NCI-H748 treated with DMSO at 0.1 percent for 48 hours (cell line): ENCODE measurements around the gene NRCAM.
"Not testable (repeated sequence)": the region's sequence is repeated elsewhere in the genome, so short reads cannot be mapped to it uniquely, and the experiment has no call there.

ENCODE experiments used
- DNase-seq: peaks from one replicate; lab custom pipeline; 2025; lab: John Stamatoyannopoulos, UW

The NRCAM gene

GRCh38 chr7:108278776-108279175, 177.5 kb downstream of the NRCAM start:
- DNase-seq, result no peak

- no peak for DNase-seq
Measured at GRCh38 chr7:108278281-108278680, 178.0 kb downstream of the NRCAM start.

- not testable (repeated sequence) for DNase-seq
Measured at GRCh38 chr7:108274447-108274846, 181.8 kb downstream of the NRCAM start.

- not testable (repeated sequence) for DNase-seq
Measured at GRCh38 chr7:108272891-108273290, 183.3 kb downstream of the NRCAM start.

GRCh38 chr7:108270385-108271015, 185.7 kb downstream of the NRCAM start:
- DNase-seq, result no peak

- no peak for DNase-seq
Measured at GRCh38 chr7:108268200-108268820, 187.9 kb downstream of the NRCAM start.

DNA sequence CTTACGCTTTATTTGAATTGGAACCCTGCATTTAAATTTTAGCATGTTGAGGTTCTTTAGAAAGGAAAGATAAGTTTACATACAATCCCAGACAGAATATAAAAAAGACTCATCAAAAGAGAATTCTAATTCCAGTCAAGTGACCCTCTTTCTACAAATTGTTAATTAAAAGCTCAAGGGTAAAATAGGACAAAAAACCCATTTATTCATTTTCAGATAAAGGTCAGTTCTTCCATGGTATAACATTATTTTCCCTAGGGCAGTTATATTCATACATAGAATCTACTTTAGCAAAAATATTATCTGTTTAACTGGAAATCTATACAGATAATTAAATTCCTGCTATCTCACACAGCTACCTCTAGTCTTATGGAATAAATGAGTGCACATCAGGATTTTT, 188.6 kb downstream of the NRCAM start:
- no peak for DNase-seq

- DNase-seq, result no peak
Measured at GRCh38 chr7:108266491-108266890, 189.7 kb downstream of the NRCAM start.

DNA sequence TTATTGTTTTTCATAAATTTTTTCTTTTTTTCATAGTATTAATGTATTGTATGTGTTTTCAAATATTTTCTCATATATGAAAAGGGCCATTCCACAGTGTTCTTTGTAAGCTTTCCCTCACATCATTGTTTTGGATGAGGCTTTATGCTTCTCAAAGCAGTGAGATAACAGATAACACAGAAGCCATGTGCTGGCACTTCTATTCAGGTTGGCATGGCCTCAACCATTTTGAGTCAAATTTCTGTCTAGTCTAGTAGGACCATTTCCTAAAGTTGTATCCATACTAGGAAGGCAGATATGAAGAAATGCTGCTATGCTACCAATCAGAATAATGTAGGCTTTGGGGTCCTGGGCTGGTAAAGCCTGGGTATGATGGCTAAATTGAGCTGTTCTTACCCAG, 190.2 kb downstream of the NRCAM start:
- no peak for DNase-seq

GRCh38 chr7:108265007-108265406, 191.2 kb downstream of the NRCAM start:
- no peak for DNase-seq

DNA sequence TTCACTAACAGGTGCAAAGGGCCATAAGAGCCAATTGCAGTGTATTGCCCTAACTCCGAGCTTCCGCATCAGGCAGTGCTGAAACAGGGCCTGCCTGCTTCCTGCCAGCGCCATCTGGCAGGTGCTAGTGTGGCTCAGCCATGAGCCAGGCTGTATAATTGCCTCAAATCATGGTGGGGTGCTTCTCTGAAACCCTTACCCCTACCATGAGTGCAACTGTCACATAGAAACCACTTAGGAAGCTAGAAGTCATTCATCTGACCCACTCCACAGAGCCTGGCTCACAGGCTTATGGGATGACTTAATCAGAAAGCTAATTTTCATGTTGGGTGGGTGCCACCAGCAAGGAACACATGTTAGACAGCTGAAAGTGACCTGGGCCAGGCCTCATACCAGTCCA, 192.8 kb downstream of the NRCAM start:
- DNase-seq, result no peak

- no peak for DNase-seq
Measured at GRCh38 chr7:108261560-108262255, 194.5 kb downstream of the NRCAM start.

- not testable (repeated sequence) for DNase-seq
Measured at GRCh38 chr7:108259447-108259846, 196.8 kb downstream of the NRCAM start.

DNA sequence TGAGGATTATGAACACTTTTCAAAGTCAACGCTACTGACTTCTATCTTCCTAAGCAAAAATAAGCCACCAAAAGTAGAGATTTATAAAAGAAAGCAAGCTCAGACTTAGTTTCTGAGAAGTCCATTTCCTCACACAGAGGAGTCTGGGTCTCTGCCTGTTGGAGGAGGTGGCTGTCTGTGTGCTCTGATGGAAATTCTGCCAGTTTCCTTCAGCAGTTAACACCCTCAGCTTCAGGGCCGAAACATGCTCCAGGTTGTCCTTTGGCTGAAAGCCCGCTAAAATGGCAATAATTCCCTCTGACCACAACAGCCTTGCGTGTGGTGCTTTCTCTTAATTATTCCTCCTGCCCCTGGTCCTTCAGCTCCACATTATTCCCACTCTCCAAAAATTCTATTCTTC, 198.3 kb downstream of the NRCAM start:
- no peak for DNase-seq

DNA sequence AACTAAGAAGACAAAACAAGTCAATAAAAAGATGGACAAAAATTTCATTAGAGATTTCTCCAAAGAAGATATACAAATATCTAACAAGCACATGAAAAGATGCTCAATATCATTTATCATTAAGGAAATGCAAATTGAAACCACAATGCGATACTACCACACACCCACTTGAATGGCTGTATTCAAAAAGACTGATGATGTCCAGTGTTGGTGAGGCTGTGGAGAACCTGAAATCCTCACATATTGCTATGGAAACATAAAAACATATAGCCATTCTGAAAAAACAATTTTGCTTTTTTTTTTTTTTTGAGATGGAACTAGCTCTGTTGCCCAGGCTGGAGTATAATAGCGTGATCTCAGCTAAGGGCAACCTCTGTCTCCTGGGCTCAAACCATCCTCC, 202.0 kb downstream of the NRCAM start:
- no peak for DNase-seq

GRCh38 chr7:108253275-108254044, 202.8 kb downstream of the NRCAM start:
- DNase-seq, result no peak

- no peak for DNase-seq
Measured at GRCh38 chr7:108252177-108252576, 204.1 kb downstream of the NRCAM start.

GRCh38 chr7:108251700-108252099, 204.5 kb downstream of the NRCAM start:
- no peak for DNase-seq

DNA sequence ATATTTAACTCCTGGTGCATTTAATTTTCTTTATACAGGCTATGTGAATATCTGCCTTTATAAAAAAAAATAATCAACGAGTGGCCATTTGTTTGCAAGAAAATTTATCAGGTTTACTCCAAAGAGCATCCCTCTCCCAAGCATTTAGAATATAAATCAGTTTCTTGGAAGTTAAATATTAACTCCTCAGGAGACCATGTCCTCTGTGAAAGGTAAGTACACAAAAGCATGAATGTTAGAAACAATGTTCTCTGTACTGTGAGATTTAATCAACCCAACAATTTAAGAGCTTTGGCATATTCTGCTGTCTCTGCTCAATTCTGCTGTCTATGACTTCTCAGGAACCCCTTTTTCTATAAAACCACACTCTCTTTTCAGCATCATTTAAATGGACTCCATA, 206.8 kb downstream of the NRCAM start:
- no peak for DNase-seq

DNA sequence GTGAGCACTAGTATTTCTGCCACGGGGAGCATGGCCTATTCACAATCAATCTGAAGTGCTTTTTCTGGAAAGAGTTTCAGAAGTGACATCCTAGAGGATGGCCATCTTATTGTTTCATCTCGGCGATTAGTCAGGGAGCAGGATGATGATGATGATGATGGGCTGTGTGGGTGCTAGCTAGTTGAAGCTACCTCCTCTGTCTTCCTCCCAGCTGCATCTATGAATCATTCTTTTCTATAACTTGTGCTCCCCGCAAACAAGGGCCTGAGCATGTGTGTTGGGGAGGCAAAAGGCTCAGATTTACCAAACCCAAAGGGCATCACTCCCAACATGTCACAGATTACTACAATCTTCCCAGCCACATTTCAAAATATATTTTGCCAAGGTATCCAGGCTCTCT, 207.4 kb downstream of the NRCAM start:
- DNase-seq, result no peak

DNA sequence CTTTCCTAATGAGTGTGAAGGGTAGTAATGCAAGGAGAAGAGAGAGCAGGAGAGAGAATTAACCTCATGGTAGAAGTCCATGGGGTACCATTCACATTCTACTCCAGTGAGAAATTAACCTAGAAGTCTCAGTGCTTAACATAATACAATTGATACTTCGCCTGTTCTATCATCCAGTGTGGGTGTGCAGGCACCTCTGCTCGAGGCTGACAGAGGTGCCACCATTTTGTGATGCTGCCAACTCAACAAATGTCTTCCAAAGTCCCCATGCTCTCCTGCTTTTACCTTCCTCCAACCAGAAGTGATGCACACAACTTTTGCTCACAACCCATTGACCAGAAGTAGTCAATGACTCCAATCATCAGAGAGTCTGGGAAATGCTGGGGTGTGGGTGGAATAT, 207.8 kb downstream of the NRCAM start:
- no peak for DNase-seq

GRCh38 chr7:108247614-108248013, 208.6 kb downstream of the NRCAM start:
- no peak for DNase-seq
